Measurements from ENCODE around the gene ADAM17.

- no peak for TF ChIP-seq CTCF (IDR thresholded peaks at IDR 0.05; ENCODE audit: low read depth, low read length, missing input control)
- no peak for TF ChIP-seq TAF1 (conservative IDR thresholded peaks at IDR 0.05)
- TF ChIP-seq, protein P1, sequence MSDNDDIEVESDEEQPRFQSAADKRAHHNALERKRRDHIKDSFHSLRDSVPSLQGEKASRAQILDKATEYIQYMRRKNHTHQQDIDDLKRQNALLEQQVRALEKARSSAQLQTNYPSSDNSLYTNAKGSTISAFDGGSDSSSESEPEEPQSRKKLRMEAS (IDR thresholded peaks at IDR 0.05) = no peak
- TF ChIP-seq JUND (IDR thresholded peaks at IDR 0.05) = no peak
- no peak for TF ChIP-seq EGR1 (IDR thresholded peaks at IDR 0.05; ENCODE audit: low read depth in 2 of 2)
- TF ChIP-seq FOXA1 (IDR thresholded peaks at IDR 0.05) = no peak
- no peak for TF ChIP-seq REST (IDR thresholded peaks at IDR 0.05)
- TF ChIP-seq HNF4G (IDR thresholded peaks at IDR 0.05) = no peak
- TF ChIP-seq RAD21 (IDR thresholded peaks at IDR 0.05) = no peak
- no peak for TF ChIP-seq YY1 (IDR thresholded peaks at IDR 0.05)
- no peak for TF ChIP-seq GABPA (IDR thresholded peaks at IDR 0.05 in 1 of 2, conservative IDR thresholded peaks at IDR 0.05 in 1 of 2)
- no peak for TF ChIP-seq NR2F2 (IDR thresholded peaks at IDR 0.05)
- TF ChIP-seq ATF3 (IDR thresholded peaks at IDR 0.05) = no peak
- TF ChIP-seq SP1 (IDR thresholded peaks at IDR 0.05) = no peak
Observed at GRCh38 chr2:9599430-9599829, 43.8 kb upstream of the ADAM17 start.

Measured in liver (tissue), 3 donors.